Cardiac muscle cell (in vitro differentiated cells and primary cell): ENCODE results near the gene GMCL2. TPM values are rescaled to one million over a fixed set of nuclear protein-coding genes. Genes with fewer than 3 reads are reported as not detected.

Source experiments
- DNase-seq, 2 donors: peaks; one replicate each; pipeline versions ENCODE4 v3.0.0 to v3.0.0-alpha.2; 2010 to 2017; ENCODE audit warnings: low read depth in 1 of 2, low spot score in 1 of 2
- H3K27ac ChIP-seq: fragments of 200-600 bp; sonication (generic); 2 replicates; pipeline ENCODE4 v1.5.1; 2016
- H3K27me3 ChIP-seq: fragments of 200-600 bp; sonication (generic); 2 replicates; pipeline ENCODE4 v1.6.0; 2016; ENCODE audit warnings: control low read depth
- H3K36me3 ChIP-seq: fragments of 200-600 bp; sonication (generic); 2 replicates; pipeline ENCODE4 v1.5.1; 2016; ENCODE audit warnings: control low read depth
- H3K4me1 ChIP-seq: fragments of 200-600 bp; sonication (generic); 2 replicates; pipeline ENCODE4 v1.8.1; 2017; ENCODE audit warnings: low read depth, mild to moderate bottlenecking, mixed run types
- H3K4me3 ChIP-seq: fragments of 200-600 bp; sonication (generic); 2 replicates; pipeline ENCODE4 v1.5.1; 2016; ENCODE audit warnings: mild to moderate bottlenecking
- H3K9me3 ChIP-seq: fragments of 200-600 bp; sonication (generic); 2 replicates; pipeline ENCODE4 v1.5.1; 2017; ENCODE audit warnings: low read depth, mild to moderate bottlenecking, control low read depth
- polyA plus RNA-seq: library from polyadenylated mRNA; unstranded; fragments of >200 nt; fragmentation: Nextera tagmentation; extraction: Ambion mirVana; gene quantifications from 2 replicates; pipeline ENCODE4 v1.2.1, GENCODE V29; 2016
- total RNA-seq: library from RNA; depleted of rRNA; stranded (reverse); fragments of >200 nt; gene quantifications from 2 replicates; pipeline ENCODE4 v1.2.3, GENCODE V29; 2016
- TF ChIP-seq, protein P1 (sequence below): IDR thresholded peaks from 2 replicates; pipeline ENCODE4 v1.5.1; 2012; ENCODE audit warnings: low read depth, mild to moderate bottlenecking, low read length

The GMCL2 gene
- total RNA-seq (not detected in 2 replicates), polyA plus RNA-seq (not detected in 2 replicates)

- TF ChIP-seq, protein P1, sequence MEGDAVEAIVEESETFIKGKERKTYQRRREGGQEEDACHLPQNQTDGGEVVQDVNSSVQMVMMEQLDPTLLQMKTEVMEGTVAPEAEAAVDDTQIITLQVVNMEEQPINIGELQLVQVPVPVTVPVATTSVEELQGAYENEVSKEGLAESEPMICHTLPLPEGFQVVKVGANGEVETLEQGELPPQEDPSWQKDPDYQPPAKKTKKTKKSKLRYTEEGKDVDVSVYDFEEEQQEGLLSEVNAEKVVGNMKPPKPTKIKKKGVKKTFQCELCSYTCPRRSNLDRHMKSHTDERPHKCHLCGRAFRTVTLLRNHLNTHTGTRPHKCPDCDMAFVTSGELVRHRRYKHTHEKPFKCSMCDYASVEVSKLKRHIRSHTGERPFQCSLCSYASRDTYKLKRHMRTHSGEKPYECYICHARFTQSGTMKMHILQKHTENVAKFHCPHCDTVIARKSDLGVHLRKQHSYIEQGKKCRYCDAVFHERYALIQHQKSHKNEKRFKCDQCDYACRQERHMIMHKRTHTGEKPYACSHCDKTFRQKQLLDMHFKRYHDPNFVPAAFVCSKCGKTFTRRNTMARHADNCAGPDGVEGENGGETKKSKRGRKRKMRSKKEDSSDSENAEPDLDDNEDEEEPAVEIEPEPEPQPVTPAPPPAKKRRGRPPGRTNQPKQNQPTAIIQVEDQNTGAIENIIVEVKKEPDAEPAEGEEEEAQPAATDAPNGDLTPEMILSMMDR, result no peak
- DNase-seq, result no peak
- no peaks in the 10 kb centered on the region for H3K27me3 ChIP-seq
Observed at GRCh38 chr5:178187014-178187413, at the start of gene GMCL2. GMCL2 (minus strand) TSS chr5:178187371; CDS start chr5:178187299, 72 bp downstream.

DNA sequence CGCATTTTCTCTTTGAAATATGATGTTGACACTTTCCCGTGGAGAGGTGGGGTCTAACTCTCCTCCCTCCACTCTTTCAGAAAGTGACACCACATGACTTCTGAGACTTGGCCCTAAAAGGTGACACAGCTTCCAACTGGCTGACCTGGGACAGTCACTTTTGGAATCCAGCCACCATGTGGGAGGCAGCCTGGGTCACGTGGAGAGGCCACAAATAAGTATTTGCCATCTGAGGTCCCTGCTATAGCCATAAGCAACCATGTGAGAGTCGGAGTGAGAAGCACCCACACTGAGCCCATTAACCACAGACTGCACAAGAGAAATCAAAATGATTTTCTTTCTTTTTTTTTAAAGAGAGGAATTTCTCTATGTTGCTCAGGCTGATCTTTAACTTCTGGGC, 49.5 kb upstream of the GMCL2 start:
- Histone ChIP-seq H3K4me3 (no peak overlapping the region), H3K4me1 (peaks cover 3% of the 10 kb centered on the region), H3K27me3 (no peaks in the 10 kb centered on the region), H3K27ac (no peak overlapping the region), H3K36me3 (no peaks in the 10 kb centered on the region), H3K9me3 (no peaks in the 10 kb centered on the region)
- no peak for DNase-seq
- TF ChIP-seq, protein P1, result no peak

More at GRCh38 chr5:178187014-178187413, at the start of gene GMCL2:
- H3K27ac ChIP-seq, result no peak within 1 kb of the TSS
- no peaks in the 10 kb centered on the region for H3K9me3 ChIP-seq
- no peaks in the 10 kb centered on the region for H3K36me3 ChIP-seq
- H3K4me3 ChIP-seq, result no peak within 1 kb of the TSS
- H3K4me1 ChIP-seq, result no peaks in the 10 kb centered on the region

GRCh38 chr5:178236126-178236525, 49.0 kb upstream of the GMCL2 start:
- H3K27ac ChIP-seq, result no peak overlapping the region
- no peaks in the 10 kb centered on the region for H3K9me3 ChIP-seq
- peaks cover 8% of the 10 kb centered on the region for H3K4me1 ChIP-seq
- TF ChIP-seq, protein P1, result no peak
- H3K4me3 ChIP-seq, result no peak overlapping the region
- no peak for DNase-seq
- no peaks in the 10 kb centered on the region for H3K36me3 ChIP-seq
- H3K27me3 ChIP-seq, result no peaks in the 10 kb centered on the region

DNA sequence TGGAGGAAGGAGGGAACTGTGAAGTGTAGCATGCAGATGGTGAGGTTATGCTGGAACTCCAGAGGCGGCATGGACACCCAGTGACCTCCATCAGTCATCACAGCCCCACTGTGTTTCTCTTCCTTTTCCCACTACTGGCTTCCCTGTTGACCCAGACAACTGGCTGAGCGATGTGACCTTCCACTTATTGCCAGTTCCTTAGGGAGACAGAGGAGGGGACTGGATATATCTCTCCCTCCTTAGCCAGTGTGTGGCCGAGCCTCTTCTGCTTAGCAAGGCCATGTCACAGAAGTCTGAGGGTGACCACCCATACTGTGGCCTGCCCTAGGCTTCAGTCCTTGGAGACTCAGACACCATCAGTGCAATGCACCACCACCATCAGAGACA, 48.4 kb upstream of the GMCL2 start:
- Histone ChIP-seq H3K4me3 (no peak overlapping the region), H3K27me3 (no peaks in the 10 kb centered on the region), H3K36me3 (no peaks in the 10 kb centered on the region), H3K9me3 (no peaks in the 10 kb centered on the region), H3K27ac (no peak overlapping the region), H3K4me1 (peaks cover 8% of the 10 kb centered on the region)
- TF ChIP-seq, protein P1, result no peak
- DNase-seq, result no peak

DNA sequence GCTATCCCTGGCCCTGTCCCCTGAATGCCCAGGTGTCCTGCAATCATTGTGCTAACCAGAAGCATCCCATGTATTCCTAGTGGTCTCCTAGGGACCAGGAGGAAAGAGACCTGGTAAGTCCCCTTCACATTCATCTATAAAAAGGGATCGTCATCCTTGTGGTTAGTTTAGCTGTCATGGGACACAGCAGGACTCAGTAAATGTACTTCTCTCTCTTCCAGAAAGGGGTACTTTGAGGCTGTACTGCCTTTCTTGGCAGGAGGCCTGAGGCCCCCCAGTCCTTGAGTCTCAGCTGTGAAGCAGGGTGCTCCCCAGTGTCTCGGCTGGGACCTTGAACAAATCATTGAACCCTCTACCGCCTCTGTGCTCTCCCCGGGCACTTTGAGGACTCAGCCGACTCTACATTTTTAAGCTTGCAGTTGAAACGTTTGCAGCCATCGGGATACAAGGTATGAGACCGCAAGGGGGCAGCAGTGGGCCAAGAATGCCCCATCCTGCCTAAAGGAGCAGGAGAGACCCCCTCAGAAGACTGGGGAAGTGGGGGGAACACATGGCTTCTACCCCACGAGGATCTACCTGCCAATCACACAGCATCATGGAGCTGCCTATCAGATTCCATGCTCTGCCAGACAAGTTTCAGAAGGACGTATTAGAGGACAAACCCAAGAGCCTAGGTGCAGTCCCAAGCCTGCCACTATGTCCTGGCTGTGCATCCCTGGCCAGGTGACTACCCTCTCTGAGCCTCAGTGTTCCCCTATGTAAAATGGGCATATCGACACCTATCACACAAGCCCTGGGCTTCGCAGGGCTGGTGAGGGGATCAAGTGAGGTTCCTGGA, 47.8 kb upstream of the GMCL2 start:
- Histone ChIP-seq H3K27me3 (no peaks in the 10 kb centered on the region), H3K36me3 (no peaks in the 10 kb centered on the region)

More for the DNA sequence above, 47.8 kb upstream of the GMCL2 start:
- Histone ChIP-seq H3K4me3 (no peak overlapping the region), H3K4me1 (peaks cover 8% of the 10 kb centered on the region), H3K27ac (no peak overlapping the region), H3K9me3 (no peaks in the 10 kb centered on the region)
- TF ChIP-seq, protein P1, result peak; percentile 84
- DNase-seq, result peak; percentile 67 to 85
